RWPE2 (cell line): ENCODE data around the gene LNPEP.
"Not testable (repeated sequence)": the region's sequence is repeated elsewhere in the genome, so short reads cannot be mapped to it uniquely, and the experiment has no call there.

Source experiments
- ATAC-seq: fragments of 200-7000 bp; cut with Tn5 transposase; 3 replicates; pipeline ENCODE4 v1.9.1; 2021; ENCODE audit warnings: low read depth
- DNase-seq: peaks from one replicate; pipeline ENCODE4 v3.0.0-alpha.2; 2020; ENCODE audit warnings: low spot score
- H3K27ac ChIP-seq: fragments of 450-650 bp; 2 replicates; pipeline ENCODE4 v1.5.1; 2017; ENCODE audit warnings: mild to moderate bottlenecking; ENCODE audit not compliant: poor library complexity, severe bottlenecking
- H3K27me3 ChIP-seq: fragments of 250-450 bp; sonication (Bioruptor Pico); 2 replicates; pipeline ENCODE4 v1.5.1; 2021; ENCODE audit warnings: mild to moderate bottlenecking, moderate library complexity; ENCODE audit not compliant: insufficient read depth, poor library complexity, severe bottlenecking
- H3K36me3 ChIP-seq: fragments of 250-450 bp; sonication (Bioruptor Pico); 2 replicates; pipeline ENCODE4 v1.5.1; 2020; ENCODE audit warnings: low read depth, mild to moderate bottlenecking, moderate library complexity
- H3K4me1 ChIP-seq: fragments of 250-450 bp; sonication (Bioruptor Pico); 2 replicates; pipeline ENCODE4 v1.5.1; 2021; ENCODE audit warnings: mild to moderate bottlenecking, moderate library complexity; ENCODE audit not compliant: insufficient read depth, poor library complexity, severe bottlenecking
- H3K4me3 ChIP-seq: fragments of 250-450 bp; sonication (Bioruptor Pico); 2 replicates; pipeline ENCODE4 v1.5.1; 2021; ENCODE audit warnings: mild to moderate bottlenecking, moderate library complexity; ENCODE audit not compliant: severe bottlenecking
- H3K9me3 ChIP-seq: fragments of 250-450 bp; sonication (Bioruptor Pico); 2 replicates; pipeline ENCODE4 v1.5.1; 2021; ENCODE audit warnings: mild to moderate bottlenecking, moderate library complexity; ENCODE audit not compliant: severe bottlenecking
- TF ChIP-seq, protein P1 (sequence below): fragments of 450-650 bp; IDR thresholded peaks from one replicate; pipeline ENCODE4 v1.5.1; 2017; ENCODE audit warnings: mild to moderate bottlenecking, moderate library complexity; ENCODE audit not compliant: poor library complexity, severe bottlenecking

Gene LNPEP

GRCh38 chr5:96928931-96929708 lies 6.8 kb upstream of the LNPEP start:
- ATAC-seq (no peak), DNase-seq (no peak)
- H3K9me3 ChIP-seq, result no peaks in the 10 kb centered on the region
- no peaks in the 10 kb centered on the region for H3K36me3 ChIP-seq
- no peaks in the 10 kb centered on the region for H3K27me3 ChIP-seq
- H3K4me1 ChIP-seq, result peaks cover 21% of the 10 kb centered on the region
- TF ChIP-seq, protein P1, sequence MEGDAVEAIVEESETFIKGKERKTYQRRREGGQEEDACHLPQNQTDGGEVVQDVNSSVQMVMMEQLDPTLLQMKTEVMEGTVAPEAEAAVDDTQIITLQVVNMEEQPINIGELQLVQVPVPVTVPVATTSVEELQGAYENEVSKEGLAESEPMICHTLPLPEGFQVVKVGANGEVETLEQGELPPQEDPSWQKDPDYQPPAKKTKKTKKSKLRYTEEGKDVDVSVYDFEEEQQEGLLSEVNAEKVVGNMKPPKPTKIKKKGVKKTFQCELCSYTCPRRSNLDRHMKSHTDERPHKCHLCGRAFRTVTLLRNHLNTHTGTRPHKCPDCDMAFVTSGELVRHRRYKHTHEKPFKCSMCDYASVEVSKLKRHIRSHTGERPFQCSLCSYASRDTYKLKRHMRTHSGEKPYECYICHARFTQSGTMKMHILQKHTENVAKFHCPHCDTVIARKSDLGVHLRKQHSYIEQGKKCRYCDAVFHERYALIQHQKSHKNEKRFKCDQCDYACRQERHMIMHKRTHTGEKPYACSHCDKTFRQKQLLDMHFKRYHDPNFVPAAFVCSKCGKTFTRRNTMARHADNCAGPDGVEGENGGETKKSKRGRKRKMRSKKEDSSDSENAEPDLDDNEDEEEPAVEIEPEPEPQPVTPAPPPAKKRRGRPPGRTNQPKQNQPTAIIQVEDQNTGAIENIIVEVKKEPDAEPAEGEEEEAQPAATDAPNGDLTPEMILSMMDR, result no peak
- no peak overlapping the region for H3K27ac ChIP-seq
- no peak overlapping the region for H3K4me3 ChIP-seq

DNA sequence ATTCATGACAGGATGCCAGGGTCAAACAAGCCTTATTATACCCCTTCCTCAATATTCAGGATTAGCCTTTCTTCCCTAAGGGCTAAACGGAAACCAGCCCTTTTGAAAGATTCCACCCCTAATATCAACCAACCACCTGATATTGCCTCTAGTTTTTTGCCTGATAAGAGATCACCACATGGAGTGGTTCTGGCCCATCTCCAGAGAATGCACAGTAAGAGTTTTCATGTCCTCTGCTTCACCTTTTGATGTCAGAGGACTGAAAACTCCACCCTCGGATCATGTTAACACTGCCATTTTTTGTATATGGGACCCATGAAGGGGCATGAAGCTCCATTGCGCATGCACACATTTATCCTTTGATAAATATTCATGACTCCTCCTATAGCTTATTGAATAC lies 5.8 kb upstream of the LNPEP start:
- peaks cover 19% of the 10 kb centered on the region for H3K4me1 ChIP-seq
- ATAC-seq, result no peak
- H3K27me3 ChIP-seq, result no peaks in the 10 kb centered on the region
- no peak overlapping the region for H3K4me3 ChIP-seq
- TF ChIP-seq, protein P1, result no peak
- H3K36me3 ChIP-seq, result no peaks in the 10 kb centered on the region
- H3K27ac ChIP-seq, result no peak overlapping the region
- no peak for DNase-seq
- no peaks in the 10 kb centered on the region for H3K9me3 ChIP-seq

- ATAC-seq (no peak), DNase-seq (no peak)
- Histone ChIP-seq H3K27me3 (no peaks in the 10 kb centered on the region), H3K4me1 (peaks cover 19% of the 10 kb centered on the region), H3K36me3 (no peaks in the 10 kb centered on the region), H3K27ac (no peak overlapping the region), H3K4me3 (no peak overlapping the region), H3K9me3 (no peaks in the 10 kb centered on the region)
- TF ChIP-seq, protein P1, result no peak
Observed at GRCh38 chr5:96930589-96930988, 5.3 kb upstream of the LNPEP start.

DNA sequence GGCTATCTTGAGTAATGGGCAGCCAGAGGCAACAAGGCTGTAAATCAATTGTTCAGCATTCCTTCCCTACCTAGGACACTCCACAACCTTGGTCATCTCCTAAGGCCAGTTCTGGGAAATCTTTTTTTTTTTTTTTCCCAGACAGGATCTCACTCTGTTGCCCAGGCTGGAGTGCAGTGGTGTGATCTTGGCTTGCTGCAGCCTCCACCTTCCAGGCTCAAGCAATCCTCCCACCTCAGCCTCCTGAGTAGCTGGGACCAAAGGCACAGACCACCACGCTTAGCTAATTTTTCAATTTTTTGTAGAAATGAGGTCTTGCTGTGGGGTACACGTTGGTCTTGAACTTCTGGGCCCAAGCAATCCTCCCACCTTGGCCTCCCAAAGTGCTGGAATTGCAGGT lies 4.8 kb upstream of the LNPEP start:
- ATAC-seq, H3K27me3 ChIP-seq, DNase-seq, H3K27ac ChIP-seq, H3K9me3 ChIP-seq, H3K4me3 ChIP-seq, H3K36me3 ChIP-seq: not testable (repeated sequence)
- peaks cover 19% of the 10 kb centered on the region for H3K4me1 ChIP-seq

- TF ChIP-seq, protein P1, result no peak
- Histone ChIP-seq H3K9me3 (no peaks in the 10 kb centered on the region), H3K4me3 (no peak overlapping the region), H3K36me3 (no peaks in the 10 kb centered on the region), H3K4me1 (peaks cover 19% of the 10 kb centered on the region), H3K27me3 (no peaks in the 10 kb centered on the region), H3K27ac (no peak overlapping the region)
- no peak for ATAC-seq
- DNase-seq, result no peak
Observed at GRCh38 chr5:96931605-96932004, 4.3 kb upstream of the LNPEP start.
